ENCODE measurements around the gene TIMM44. TPM values are rescaled to one million over a fixed set of nuclear protein-coding genes. Genes with fewer than 3 reads are reported as not detected.

TIMM44 gene
- total RNA-seq, 1 donor from 2014 or later: 68.8 TPM

Other genes with a start within 250 kb of the TIMM44 start
- gene FCER2, start 241.5 kb downstream of the TIMM44 start, total RNA-seq: not detected
- not detected for gene CLEC4G, start 211.6 kb downstream of the TIMM44 start, total RNA-seq
- gene CD209, start 196.1 kb downstream of the TIMM44 start, total RNA-seq: 2.7 TPM
- gene CLEC4M, start 180.4 kb downstream of the TIMM44 start, total RNA-seq: not detected
- 16.0 TPM for gene EVI5L, start 113.4 kb downstream of the TIMM44 start, total RNA-seq
- 0.92 TPM for gene PRR36, start 69.3 kb downstream of the TIMM44 start, total RNA-seq
- 3.8 TPM for gene LRRC8E, start 55.2 kb downstream of the TIMM44 start, total RNA-seq
- gene MAP2K7, start 39.8 kb downstream of the TIMM44 start, total RNA-seq: 11.8 TPM
- not detected for gene TGFBR3L, start 28.8 kb downstream of the TIMM44 start, total RNA-seq
- 8.2 TPM for gene SNAPC2, start 23.3 kb downstream of the TIMM44 start, total RNA-seq
- 0.31 TPM for gene CTXN1, start 17.5 kb downstream of the TIMM44 start, total RNA-seq
- gene ELAVL1, start 62.0 kb upstream of the TIMM44 start, total RNA-seq: 60.1 TPM
- not detected for gene CCL25, start 109.1 kb upstream of the TIMM44 start, total RNA-seq
- 13.3 TPM for gene FBN3, start 205.9 kb upstream of the TIMM44 start, total RNA-seq

Data from tongue (tissue), 1 donor.